Heart left ventricle (tissue), 13 donors: Measurements from ENCODE around the gene VWC2L.

Source experiments
- POLR2A ChIP-seq, 2 donors: fragments of 450-650 bp; IDR thresholded peaks; one replicate each; pipeline ENCODE4 v1.6.1; 2017; ENCODE audit warnings: antibody characterized with exemption in 2 of 2, mild to moderate bottlenecking in 2 of 2, moderate library complexity in 2 of 2
- TF ChIP-seq, protein P1 (sequence below), 12 donors: fragments of 200-600 bp; sonication (generic) in 4 of 12; IDR thresholded peaks; one replicate each; pipeline versions ENCODE4 v1.5.0 to v1.8.0; 2018 to 2022; ENCODE audit warnings: antibody characterized with exemption in 12 of 12, mild to moderate bottlenecking in 5 of 12
- donor health status: ischemic (EF 13 %, LVEDD 7.1; RV severe dilation, severe dysfunction).
- donor health status: DM: no; HTN: yes; CAD: no.
- donor health status: DM: no; HTN: no; CAD: no.
- donor health status: ischemic (EF 25% LVEDD 6.9; RV normal size, moderate dysfunction).
- donor health status: ischemic (EF 25% LVEDD 5.7; RV mildly dilated, moderate dysfunction).
- donor health status: ischemic (EF 35%, LVEDD 5.7; RV mildly dilated, moderate dysfunction).
- donor health status: nonischemic (EF 11% LVEDD 7.7; RV severe dilation, severe dysfunction).
- donor health status: DM: yes; HTN: yes; CAD: no.
- donor health status: PGD.
- donor health status: ischemic (EF 29% LVEDD 5.4; RV normal size, mild dysfunction).
- donor health status: nonischemic (EF 23%, LVEDD 6.1; RV moderate dilation, normal function).

DNA sequence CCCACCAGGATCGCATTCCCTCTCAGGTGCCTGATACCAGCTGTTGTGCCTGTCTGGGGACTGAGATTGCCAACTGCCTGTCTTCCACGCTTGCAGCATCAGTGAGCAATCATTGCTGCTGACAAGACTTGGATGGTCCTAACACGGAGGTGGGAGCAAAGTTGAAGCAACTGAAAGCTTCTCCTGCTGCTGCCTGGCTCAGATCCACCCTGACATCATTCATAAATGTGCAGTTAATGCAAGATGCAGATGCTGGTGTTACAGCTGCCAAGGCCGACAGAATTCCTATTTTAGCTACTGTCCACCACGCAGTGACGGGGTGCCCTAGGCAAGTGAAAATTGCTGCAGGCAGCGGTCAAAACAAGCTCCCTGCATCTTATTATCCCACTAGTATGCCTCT lies 131.4 kb downstream of the VWC2L start:
- TF ChIP-seq POLR2A (IDR thresholded peaks at IDR 0.05): no peak
- TF ChIP-seq, protein P1, sequence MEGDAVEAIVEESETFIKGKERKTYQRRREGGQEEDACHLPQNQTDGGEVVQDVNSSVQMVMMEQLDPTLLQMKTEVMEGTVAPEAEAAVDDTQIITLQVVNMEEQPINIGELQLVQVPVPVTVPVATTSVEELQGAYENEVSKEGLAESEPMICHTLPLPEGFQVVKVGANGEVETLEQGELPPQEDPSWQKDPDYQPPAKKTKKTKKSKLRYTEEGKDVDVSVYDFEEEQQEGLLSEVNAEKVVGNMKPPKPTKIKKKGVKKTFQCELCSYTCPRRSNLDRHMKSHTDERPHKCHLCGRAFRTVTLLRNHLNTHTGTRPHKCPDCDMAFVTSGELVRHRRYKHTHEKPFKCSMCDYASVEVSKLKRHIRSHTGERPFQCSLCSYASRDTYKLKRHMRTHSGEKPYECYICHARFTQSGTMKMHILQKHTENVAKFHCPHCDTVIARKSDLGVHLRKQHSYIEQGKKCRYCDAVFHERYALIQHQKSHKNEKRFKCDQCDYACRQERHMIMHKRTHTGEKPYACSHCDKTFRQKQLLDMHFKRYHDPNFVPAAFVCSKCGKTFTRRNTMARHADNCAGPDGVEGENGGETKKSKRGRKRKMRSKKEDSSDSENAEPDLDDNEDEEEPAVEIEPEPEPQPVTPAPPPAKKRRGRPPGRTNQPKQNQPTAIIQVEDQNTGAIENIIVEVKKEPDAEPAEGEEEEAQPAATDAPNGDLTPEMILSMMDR (IDR thresholded peaks at IDR 0.05): no peak
